Measurements from ENCODE around the gene SNRNP70.

Gene SNRNP70

GRCh38 chr19:49067554-49067953 lies 17.7 kb upstream of the SNRNP70 start:
- intact Hi-C loops (cut with DNase I; ENCODE audit: low total_unique reads) = no loop called here
- H3K36me3 ChIP-seq = no peaks in the 10 kb centered on the region
- H3K4me1 ChIP-seq = peaks cover 0 to 20% (median 14%) of the 10 kb centered on the region in 4 donors
- no peak overlapping the region for H3K4me3 ChIP-seq
- H3K27me3 ChIP-seq = peaks cover 3 to 95% of the 10 kb centered on the region in 2 donors
- DNase-seq = no peak
- H3K27ac ChIP-seq = no peak overlapping the region
- no peaks in the 10 kb centered on the region for H3K9me3 ChIP-seq
- TF ChIP-seq CTCF (IDR thresholded peaks at IDR 0.05) = no peak

- intact Hi-C loops (cut with DNase I; ENCODE audit: low total_unique reads) = no loop called here
- no peak for TF ChIP-seq CTCF (IDR thresholded peaks at IDR 0.05)
- no peak overlapping the region for H3K4me3 ChIP-seq
- no peaks in the 10 kb centered on the region for H3K9me3 ChIP-seq
- H3K36me3 ChIP-seq = no peaks in the 10 kb centered on the region
- H3K27ac ChIP-seq = no peak overlapping the region
- H3K4me1 ChIP-seq = peaks cover 0 to 20% (median 14%) of the 10 kb centered on the region in 4 donors
- no peak for DNase-seq
- H3K27me3 ChIP-seq = peaks cover 3 to 97% of the 10 kb centered on the region in 2 donors
These were observed 16.2 kb upstream of the SNRNP70 start for GRCh38 chr19:49069026-49069425.

GRCh38 chr19:49070416-49070815 lies 14.8 kb upstream of the SNRNP70 start:
- H3K4me3 ChIP-seq = no peak overlapping the region
- intact Hi-C loops (cut with DNase I; ENCODE audit: low total_unique reads) = no loop called here
- H3K36me3 ChIP-seq = no peaks in the 10 kb centered on the region
- H3K27ac ChIP-seq = no peak overlapping the region
- peaks cover 0 to 13% (median 6%) of the 10 kb centered on the region in 4 donors for H3K4me1 ChIP-seq
- no peak for DNase-seq
- no peaks in the 10 kb centered on the region for H3K9me3 ChIP-seq
- TF ChIP-seq CTCF (IDR thresholded peaks at IDR 0.05) = no peak
- peaks cover 3 to 88% of the 10 kb centered on the region in 2 donors for H3K27me3 ChIP-seq

GRCh38 chr19:49071860-49072547 lies 13.2 kb upstream of the SNRNP70 start:
- no peak for TF ChIP-seq CTCF (IDR thresholded peaks at IDR 0.05)
- Histone ChIP-seq H3K27ac (no peak overlapping the region), H3K36me3 (no peaks in the 10 kb centered on the region), H3K9me3 (no peaks in the 10 kb centered on the region), H3K4me3 (no peak overlapping the region), H3K4me1 (peaks cover 0 to 11% (median 6%) of the 10 kb centered on the region in 4 donors), H3K27me3 (peaks cover 3 to 73% of the 10 kb centered on the region in 2 donors)
- DNase-seq = no peak
- intact Hi-C loops (cut with DNase I; ENCODE audit: low total_unique reads) = no loop called here

GRCh38 chr19:49073514-49074378 lies 11.5 kb upstream of the SNRNP70 start:
- peaks cover 3 to 57% of the 10 kb centered on the region in 2 donors for H3K27me3 ChIP-seq

More at GRCh38 chr19:49073514-49074378, 11.5 kb upstream of the SNRNP70 start:
- no peak overlapping the region for H3K27ac ChIP-seq
- intact Hi-C loops (cut with DNase I; ENCODE audit: low total_unique reads) = no loop called here
- H3K9me3 ChIP-seq = no peaks in the 10 kb centered on the region
- H3K4me3 ChIP-seq = no peak overlapping the region
- H3K4me1 ChIP-seq = peaks cover 0 to 11% (median 6%) of the 10 kb centered on the region in 4 donors
- no peak for TF ChIP-seq CTCF (IDR thresholded peaks at IDR 0.05)
- no peak for DNase-seq
- H3K36me3 ChIP-seq = no peaks in the 10 kb centered on the region
